WERI-Rb-1 (cell line): Measurements from ENCODE around the gene ALG8.

Experiments
- DNase-seq: peaks from one replicate; pipeline ENCODE4 v3.0.0-alpha.2; 2020
- H3K27ac ChIP-seq: fragments of 250-450 bp; sonication (Bioruptor Pico); 2 replicates; pipeline ENCODE4 v1.5.1; 2020; ENCODE audit warnings: mild to moderate bottlenecking, moderate library complexity
- H3K27me3 ChIP-seq: fragments of 250-450 bp; sonication (Bioruptor Pico); 2 replicates; pipeline ENCODE4 v1.5.1; 2021; ENCODE audit warnings: mild to moderate bottlenecking, low read depth, moderate library complexity; ENCODE audit not compliant: insufficient read depth, severe bottlenecking
- H3K36me3 ChIP-seq: fragments of 250-450 bp; sonication (Bioruptor Pico); 2 replicates; pipeline ENCODE4 v1.5.1; 2020; ENCODE audit warnings: mild to moderate bottlenecking, moderate library complexity
- H3K4me3 ChIP-seq: 2 replicates; pipeline ENCODE4 v1.5.1; 2011; ENCODE audit warnings: low read depth, mild to moderate bottlenecking, control low read depth, low read length
- H3K9me3 ChIP-seq: fragments of 250-450 bp; sonication (Bioruptor Pico); 2 replicates; pipeline ENCODE4 v1.5.1; 2021; ENCODE audit warnings: mild to moderate bottlenecking, moderate library complexity; ENCODE audit not compliant: severe bottlenecking
- TF ChIP-seq, protein P1 (sequence below): IDR thresholded peaks from 2 replicates; pipeline ENCODE4 v1.5.1; 2011; ENCODE audit warnings: low read depth, mild to moderate bottlenecking, control low read depth, inconsistent platforms, low read length

Gene ALG8

DNA sequence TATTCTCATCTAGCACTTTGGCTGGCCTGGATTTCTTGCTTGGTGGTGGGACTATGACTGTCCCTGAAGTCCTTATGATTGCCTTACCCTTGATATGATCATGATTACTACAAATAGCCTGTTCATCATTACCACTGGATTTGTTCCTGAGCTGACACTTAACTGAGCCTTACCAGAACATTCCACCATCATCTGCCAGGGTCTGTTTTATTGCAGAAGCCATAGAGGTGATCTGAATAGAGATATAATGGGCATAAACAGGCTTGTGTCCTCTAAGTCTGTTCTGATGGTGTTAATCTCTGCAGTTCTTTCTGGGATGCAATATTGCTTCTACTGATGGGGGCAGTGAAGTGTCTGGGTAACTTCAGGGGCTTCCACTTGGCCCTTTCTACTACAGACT, 12.4 kb upstream of the ALG8 start:
- H3K36me3 ChIP-seq = no peaks in the 10 kb centered on the region; the same call in none of the 2 replicates
- H3K27me3 ChIP-seq = no peaks in the 10 kb centered on the region
- no peaks in the 10 kb centered on the region for H3K9me3 ChIP-seq
- no peak overlapping the region for H3K27ac ChIP-seq
- TF ChIP-seq, protein P1, sequence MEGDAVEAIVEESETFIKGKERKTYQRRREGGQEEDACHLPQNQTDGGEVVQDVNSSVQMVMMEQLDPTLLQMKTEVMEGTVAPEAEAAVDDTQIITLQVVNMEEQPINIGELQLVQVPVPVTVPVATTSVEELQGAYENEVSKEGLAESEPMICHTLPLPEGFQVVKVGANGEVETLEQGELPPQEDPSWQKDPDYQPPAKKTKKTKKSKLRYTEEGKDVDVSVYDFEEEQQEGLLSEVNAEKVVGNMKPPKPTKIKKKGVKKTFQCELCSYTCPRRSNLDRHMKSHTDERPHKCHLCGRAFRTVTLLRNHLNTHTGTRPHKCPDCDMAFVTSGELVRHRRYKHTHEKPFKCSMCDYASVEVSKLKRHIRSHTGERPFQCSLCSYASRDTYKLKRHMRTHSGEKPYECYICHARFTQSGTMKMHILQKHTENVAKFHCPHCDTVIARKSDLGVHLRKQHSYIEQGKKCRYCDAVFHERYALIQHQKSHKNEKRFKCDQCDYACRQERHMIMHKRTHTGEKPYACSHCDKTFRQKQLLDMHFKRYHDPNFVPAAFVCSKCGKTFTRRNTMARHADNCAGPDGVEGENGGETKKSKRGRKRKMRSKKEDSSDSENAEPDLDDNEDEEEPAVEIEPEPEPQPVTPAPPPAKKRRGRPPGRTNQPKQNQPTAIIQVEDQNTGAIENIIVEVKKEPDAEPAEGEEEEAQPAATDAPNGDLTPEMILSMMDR = no peak
- H3K4me3 ChIP-seq = no peak overlapping the region
- DNase-seq = no peak

DNA sequence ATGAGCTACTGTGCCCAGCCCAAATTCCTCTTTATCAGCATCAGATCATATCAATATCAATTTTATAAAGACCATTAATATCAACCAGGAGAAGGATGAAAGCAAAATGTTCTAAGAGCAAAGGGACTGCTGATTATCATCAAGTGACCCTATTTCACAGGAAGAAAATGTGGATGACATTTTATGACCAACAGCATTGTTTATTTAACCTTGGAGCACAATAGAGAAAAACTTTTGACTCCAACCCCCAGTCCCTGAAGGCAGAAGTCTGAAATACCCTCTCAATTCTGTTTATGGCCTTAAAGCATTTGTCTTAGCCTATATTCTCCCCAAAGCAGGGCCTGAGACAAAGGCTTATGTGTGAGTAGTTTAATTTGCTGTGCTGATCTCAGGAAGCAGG, 11.3 kb upstream of the ALG8 start:
- no peak for DNase-seq
- TF ChIP-seq, protein P1 = no peak
- H3K36me3 ChIP-seq = no peaks in the 10 kb centered on the region; the same call in none of the 2 replicates
- H3K27me3 ChIP-seq = no peaks in the 10 kb centered on the region
- no peak overlapping the region for H3K27ac ChIP-seq
- no peaks in the 10 kb centered on the region for H3K9me3 ChIP-seq
- H3K4me3 ChIP-seq = no peak overlapping the region

DNA sequence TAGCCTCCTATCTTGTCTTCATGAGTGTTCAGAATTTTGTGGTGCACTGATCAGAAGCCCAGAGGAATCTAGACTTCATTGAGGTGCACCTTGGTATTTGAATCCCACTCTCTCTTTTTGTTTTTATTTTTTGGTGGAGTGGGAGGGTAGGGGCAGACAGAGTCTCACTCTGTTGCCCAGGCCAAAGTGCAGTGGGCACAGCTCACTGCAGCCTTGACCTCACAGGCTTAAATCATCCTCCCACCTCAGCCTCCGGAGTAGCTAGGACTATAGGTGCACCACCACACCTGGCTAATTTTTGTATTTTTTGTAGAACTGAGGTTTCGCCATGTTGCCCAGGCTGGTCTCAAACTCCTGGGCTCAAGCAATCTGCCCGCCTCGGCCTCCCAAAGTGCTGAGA, 10.9 kb upstream of the ALG8 start:
- H3K9me3 ChIP-seq = no peaks in the 10 kb centered on the region
- TF ChIP-seq, protein P1 = no peak
- no peak overlapping the region for H3K4me3 ChIP-seq
- no peak for DNase-seq
- H3K27ac ChIP-seq = no peak overlapping the region
- no peaks in the 10 kb centered on the region; the same call in none of the 2 replicates for H3K36me3 ChIP-seq
- no peaks in the 10 kb centered on the region for H3K27me3 ChIP-seq

DNA sequence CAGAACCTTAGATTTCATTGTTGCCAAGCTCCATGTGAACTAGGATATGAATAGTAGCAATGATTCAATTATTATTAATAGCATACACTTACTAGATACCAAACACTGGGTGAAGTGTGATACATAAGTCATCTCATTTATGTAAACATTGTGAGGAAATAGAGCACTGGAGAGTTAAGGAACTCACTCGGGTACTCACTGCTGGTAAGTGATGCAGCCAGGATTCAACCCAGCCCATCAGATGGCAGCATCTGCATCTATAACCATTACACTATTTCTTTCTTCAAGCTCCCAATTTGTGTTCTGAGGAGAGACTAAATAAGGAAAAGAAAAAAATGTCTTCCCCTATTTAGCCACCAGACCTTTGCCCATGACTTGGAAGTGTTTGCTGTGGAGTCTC, 10.2 kb upstream of the ALG8 start:
- H3K27me3 ChIP-seq = no peaks in the 10 kb centered on the region
- no peak for DNase-seq
- no peak overlapping the region for H3K4me3 ChIP-seq
- TF ChIP-seq, protein P1 = 0 out of 2 replicates have a peak, but pooled peaks have one; percentile 7
- no peak overlapping the region for H3K27ac ChIP-seq
- no peaks in the 10 kb centered on the region for H3K9me3 ChIP-seq
- no peaks in the 10 kb centered on the region; the same call in none of the 2 replicates for H3K36me3 ChIP-seq

DNA sequence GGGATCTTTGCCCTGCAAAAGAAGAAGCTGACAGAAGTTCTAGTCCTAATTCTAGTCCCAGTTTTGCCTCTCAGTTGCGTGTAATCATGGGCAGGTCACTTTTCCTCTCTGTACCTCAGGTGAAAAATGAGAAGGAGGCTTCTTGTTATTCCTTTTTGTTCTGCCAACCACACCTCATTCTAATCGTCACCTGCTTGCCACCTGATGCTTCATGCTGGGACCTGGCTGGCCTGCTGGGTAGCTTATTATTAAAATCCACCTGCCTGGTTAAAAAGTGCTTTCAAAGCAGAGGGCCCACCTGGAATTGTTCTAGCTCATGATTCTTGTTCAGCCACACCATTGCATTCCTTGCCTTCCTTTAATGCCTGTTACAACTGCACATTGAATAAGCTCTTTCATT, 8.4 kb upstream of the ALG8 start:
- H3K9me3 ChIP-seq = no peaks in the 10 kb centered on the region
- no peaks in the 10 kb centered on the region for H3K27me3 ChIP-seq
- H3K36me3 ChIP-seq = no peaks in the 10 kb centered on the region; the same call in none of the 2 replicates
- DNase-seq = no peak
- H3K4me3 ChIP-seq = no peak overlapping the region
- H3K27ac ChIP-seq = no peak overlapping the region
- TF ChIP-seq, protein P1 = no peak

DNA sequence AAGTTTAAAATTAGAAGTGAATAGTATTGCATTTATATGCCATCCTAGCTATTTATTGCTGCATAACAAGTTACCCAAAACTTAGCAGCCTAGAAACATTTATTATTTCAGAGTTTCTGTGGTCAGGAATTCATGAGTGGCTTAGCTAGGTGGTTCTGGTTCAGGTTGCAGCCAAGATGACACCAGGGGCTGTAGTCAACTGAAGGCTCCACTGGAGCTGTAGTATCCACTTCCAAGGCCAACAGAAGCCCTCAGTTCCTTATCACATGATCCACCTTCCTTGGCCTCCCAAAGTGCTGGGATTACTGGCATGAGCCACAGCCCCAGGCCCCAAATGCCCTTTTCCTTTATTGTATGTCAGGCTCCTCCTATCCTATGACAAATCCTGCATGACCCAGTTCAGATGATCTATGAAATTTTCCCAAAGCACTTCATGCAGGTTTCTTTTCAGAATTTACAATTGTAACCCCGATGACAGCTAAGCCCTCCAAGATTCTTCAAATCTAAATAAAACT, 6.1 kb upstream of the ALG8 start:
- DNase-seq = no peak
- H3K4me3 ChIP-seq = no peak overlapping the region
- peaks cover 4% of the 10 kb centered on the region for H3K36me3 ChIP-seq
- H3K27me3 ChIP-seq = no peaks in the 10 kb centered on the region
- TF ChIP-seq, protein P1 = no peak
- no peak overlapping the region for H3K27ac ChIP-seq
- H3K9me3 ChIP-seq = no peaks in the 10 kb centered on the region
